Chondrocyte (in vitro differentiated cells): ENCODE measurements around the gene EFNA1. TPM values are rescaled to one million over a fixed set of nuclear protein-coding genes. Genes with fewer than 3 reads are reported as not detected.
"Not testable (repeated sequence)": the region's sequence is repeated elsewhere in the genome, so short reads cannot be mapped to it uniquely, and the experiment has no call there.

Experiments used
- DNase-seq: peaks from one replicate; pipeline ENCODE4 v3.0.0; 2021; ENCODE audit warnings: mixed read lengths, low spot score
- H3K27ac Mint-ChIP-seq: one replicate; pipeline ENCODE4 v1.8.0; 2021; ENCODE audit warnings: mild to moderate bottlenecking, moderate library complexity, mixed read lengths; ENCODE audit not compliant: unreplicated experiment
- H3K27me3 Mint-ChIP-seq: 2 replicates; pipeline ENCODE4 v1.8.0; 2021; ENCODE audit warnings: low read depth, mixed read lengths
- H3K36me3 Mint-ChIP-seq: 2 replicates; pipeline ENCODE4 v1.8.0; 2021; ENCODE audit warnings: low read depth, mixed read lengths
- H3K4me1 Mint-ChIP-seq: 2 replicates; pipeline ENCODE4 v1.8.0; 2021; ENCODE audit warnings: low read depth, mild to moderate bottlenecking, mixed read lengths
- H3K4me3 Mint-ChIP-seq: one replicate; pipeline ENCODE4 v1.8.0; 2021; ENCODE audit warnings: mild to moderate bottlenecking, moderate library complexity, mixed read lengths; ENCODE audit not compliant: unreplicated experiment
- H3K9me3 Mint-ChIP-seq: 2 replicates; pipeline ENCODE4 v1.8.0; 2021; ENCODE audit warnings: low read depth, mixed read lengths
- CTCF ChIP-seq: fragments of 200-600 bp; sonication (generic); IDR thresholded peaks from 2 replicates; pipeline ENCODE4 v1.5.0; 2021; ENCODE audit warnings: antibody characterized with exemption, mild to moderate bottlenecking, moderate library complexity
- total RNA-seq: library from RNA; stranded (reverse); gene quantifications from 3 replicates; pipeline ENCODE4 v1.2.1, GENCODE V29; 2021

EFNA1 gene
- total RNA-seq, 1 donor from 2014 or later: 12.6 TPM

- Mint-ChIP-seq H3K4me1 (peaks cover 10% of the 10 kb centered on the region), H3K4me3 (no peak overlapping the region), H3K27me3 (no peaks in the 10 kb centered on the region), H3K9me3 (no peaks in the 10 kb centered on the region), H3K27ac (no peak overlapping the region), H3K36me3 (peaks cover 12% of the 10 kb centered on the region)
- TF ChIP-seq CTCF: no peak
- no peak for DNase-seq
Measured at GRCh38 chr1:155166051-155166470, 38.4 kb downstream of the EFNA1 start.

DNA sequence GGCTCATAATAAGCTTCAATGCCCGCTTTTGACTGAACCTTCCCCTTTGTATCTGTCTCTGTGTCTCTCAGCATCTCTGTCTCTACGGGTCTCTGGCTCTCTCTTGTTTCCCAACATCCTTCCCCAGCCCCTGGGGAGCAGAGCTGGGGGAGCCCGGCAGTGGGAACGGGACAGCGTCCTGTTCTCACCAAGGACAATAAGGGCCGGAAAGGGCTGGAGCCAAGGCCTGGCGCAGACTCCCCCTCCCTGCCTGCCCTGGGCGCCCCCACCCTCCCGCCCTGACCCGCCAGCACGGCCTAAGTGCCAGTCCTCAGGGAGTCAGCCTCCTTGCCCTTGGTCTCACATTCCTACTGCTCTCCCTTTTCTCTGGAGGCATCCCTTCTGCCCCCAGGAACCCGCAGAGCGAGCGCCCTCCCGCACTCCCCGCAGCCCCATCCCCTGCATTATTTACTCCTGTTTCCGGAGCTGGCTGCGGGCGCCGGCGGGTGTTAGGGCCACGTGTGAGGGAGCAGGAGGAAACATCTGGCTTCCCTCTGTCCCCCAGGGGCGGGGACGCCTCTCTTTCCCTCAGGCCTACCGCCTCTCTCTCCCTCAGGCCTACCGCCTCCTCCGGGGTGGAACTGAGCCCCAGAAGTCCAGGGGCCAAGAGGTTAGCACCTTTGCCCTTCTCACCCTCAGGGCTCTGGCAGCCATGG lies 38.9 kb downstream of the EFNA1 start:
- DNase-seq: no peak
- Mint-ChIP-seq H3K27ac (peak overlapping the region; percentile 32), H3K27me3 (no peaks in the 10 kb centered on the region), H3K4me3 (no peak overlapping the region), H3K4me1 (peaks cover 16% of the 10 kb centered on the region), H3K9me3 (no peaks in the 10 kb centered on the region), H3K36me3 (peaks cover 12% of the 10 kb centered on the region)
- no peak for TF ChIP-seq CTCF

- Mint-ChIP-seq H3K36me3 (peaks cover 13% of the 10 kb centered on the region), H3K9me3 (no peaks in the 10 kb centered on the region), H3K4me3 (peak overlapping the region; percentile 51), H3K27ac (peak overlapping the region; percentile 4), H3K4me1 (peaks cover 23% of the 10 kb centered on the region), H3K27me3 (no peaks in the 10 kb centered on the region)
- TF ChIP-seq CTCF: peak; percentile 84
- no peak for DNase-seq
Measured at GRCh38 chr1:155167166-155168104, 39.8 kb downstream of the EFNA1 start.

DNA sequence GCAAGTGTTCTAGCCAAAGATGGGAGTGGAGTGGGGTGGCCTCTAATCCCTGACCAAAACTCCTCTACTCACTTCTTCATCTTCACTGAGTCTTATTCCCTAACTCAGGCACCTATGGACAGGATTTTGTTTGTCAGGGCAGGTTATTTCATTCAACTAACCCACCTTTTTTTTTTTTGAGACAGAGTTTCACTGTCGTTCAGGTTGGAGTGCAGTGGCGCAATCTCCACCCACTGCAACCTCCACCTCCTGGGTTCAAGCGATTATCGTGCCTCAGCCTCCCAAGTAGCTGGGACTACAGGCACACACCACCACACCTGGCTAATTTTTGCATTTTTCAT lies 40.4 kb downstream of the EFNA1 start:
- H3K27me3 Mint-ChIP-seq, H3K4me3 Mint-ChIP-seq, DNase-seq, H3K27ac Mint-ChIP-seq, H3K9me3 Mint-ChIP-seq: not testable (repeated sequence)
- Mint-ChIP-seq H3K4me1 (peaks cover 26% of the 10 kb centered on the region), H3K36me3 (peaks cover 13% of the 10 kb centered on the region)

DNA sequence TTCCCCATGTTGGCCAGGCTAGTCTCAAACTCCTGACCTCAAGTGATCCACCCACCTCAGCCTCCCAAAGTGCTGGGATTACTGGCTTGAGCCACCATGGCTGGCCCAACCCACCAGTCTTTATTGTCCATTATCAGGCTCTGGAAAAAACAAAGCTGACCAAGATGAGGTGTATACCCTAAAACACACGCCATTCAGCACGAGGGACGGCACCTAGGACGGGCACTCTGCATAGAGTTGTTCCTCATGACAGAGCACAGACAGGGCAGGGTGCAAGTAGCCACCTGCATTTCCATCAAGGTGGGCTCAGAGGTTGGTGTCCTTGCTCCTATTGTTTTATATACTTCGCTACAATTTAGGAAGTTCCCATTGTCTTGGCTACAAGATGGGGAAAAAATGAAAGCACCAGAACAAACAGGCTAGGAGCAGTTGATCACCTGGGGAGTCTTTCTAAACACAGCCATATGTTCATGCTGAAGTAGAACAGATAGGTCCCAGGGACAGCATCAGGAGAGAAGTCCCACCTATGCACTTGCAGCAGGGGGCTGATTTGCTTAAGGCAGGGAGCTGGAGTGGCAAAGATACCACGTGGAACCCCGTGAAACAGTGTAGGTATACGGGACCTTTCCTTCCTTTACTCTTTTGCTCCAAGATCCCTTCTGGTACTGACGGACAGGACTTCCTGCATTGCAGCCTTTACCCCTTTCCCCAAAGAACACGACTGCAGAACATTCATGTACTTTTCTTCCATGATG lies 41.0 kb downstream of the EFNA1 start:
- Mint-ChIP-seq H3K4me1 (peaks cover 32% of the 10 kb centered on the region), H3K27me3 (no peaks in the 10 kb centered on the region), H3K4me3 (no peak overlapping the region), H3K27ac (no peak overlapping the region), H3K9me3 (no peaks in the 10 kb centered on the region), H3K36me3 (peaks cover 13% of the 10 kb centered on the region)
- TF ChIP-seq CTCF: no peak
- DNase-seq: no peak
